HEK293 (cell line): ENCODE measurements around the gene PLEKHG4.

Source experiments
- CTCF ChIA-PET: fragments of 350-600 bp; formaldehyde crosslinking; extraction: SDS; loops from one replicate; lab custom pipeline; 2021; ENCODE audit warnings: antibody characterized with exemption; lab: Yijun Ruan, JAX
- POLR2A ChIA-PET: fragments of 300-600 bp; formaldehyde crosslinking; extraction: SDS; loops from one replicate; lab custom pipeline; 2020; ENCODE audit warnings: antibody characterized with exemption, inconsistent platforms; lab: Yijun Ruan, JAX
- H3K27ac ChIP-seq: fragments of 200-500 bp; sonication (Bioruptor generic); 2 replicates; pipeline ENCODE4 v1.5.1; 2014; ENCODE audit warnings: low read depth, low read length, control low read depth, inconsistent platforms; ENCODE audit errors: extremely low read depth
- H3K36me3 ChIP-seq, 2 experiments: fragments of 200-500 bp in 1 of 2; sonication (Bioruptor generic) in 1 of 2; 1 replicate in 1 of 2; 2 replicates in 1 of 2; pipeline ENCODE4 v1.5.1; 2014 to 2017; ENCODE audit warnings: inconsistent platforms in 2 of 2, low read length in 2 of 2; ENCODE audit not compliant: control insufficient read depth in 2 of 2, insufficient read depth in 1 of 2
- H3K4me1 ChIP-seq: fragments of 200-500 bp; sonication (Bioruptor generic); 2 replicates; pipeline ENCODE4 v1.5.1; 2014; ENCODE audit warnings: mild to moderate bottlenecking, low read length, inconsistent platforms; ENCODE audit not compliant: control insufficient read depth, insufficient read depth
- H3K4me3 ChIP-seq: 2 replicates; pipeline ENCODE4 v1.5.1; 2011; ENCODE audit warnings: low read depth, mild to moderate bottlenecking, control low read depth, low read length, moderate library complexity
- H3K9me3 ChIP-seq: fragments of 200-500 bp; sonication (Bioruptor generic); 2 replicates; pipeline ENCODE4 v1.5.1; 2014; ENCODE audit warnings: low read depth, low read length, inconsistent platforms; ENCODE audit not compliant: control insufficient read depth, insufficient read depth
- AEBP2 ChIP-seq: fragments of 450-650 bp; formaldehyde crosslinking; IDR thresholded peaks from 2 replicates; pipeline ENCODE4 v1.5.1; 2016; ENCODE audit warnings: missing biosample characterization, missing genetic modification characterization, borderline replicate concordance
- ATF2 ChIP-seq: fragments of 450-650 bp; formaldehyde crosslinking; IDR thresholded peaks from 2 replicates; pipeline ENCODE4 v1.5.1; 2016; ENCODE audit warnings: missing biosample characterization, missing genetic modification characterization, low read depth
- HOXD13 ChIP-seq: sonication (generic); formaldehyde crosslinking; IDR thresholded peaks from 2 replicates; pipeline ENCODE4 v1.8.0; 2022; ENCODE audit warnings: missing genetic modification reagents, borderline replicate concordance
- ZNF146 ChIP-seq: fragments of 450-650 bp; formaldehyde crosslinking; IDR thresholded peaks from 2 replicates; pipeline ENCODE4 v1.5.1; 2016; ENCODE audit warnings: missing biosample characterization, missing genetic modification characterization
- ZNF184 ChIP-seq: fragments of 450-650 bp; IDR thresholded peaks from 2 replicates; pipeline ENCODE4 v1.5.1; 2018; ENCODE audit warnings: missing biosample characterization, mild to moderate bottlenecking, missing genetic modification characterization
- ZNF24 ChIP-seq: fragments of 450-650 bp; formaldehyde crosslinking; IDR thresholded peaks from 2 replicates; pipeline ENCODE4 v1.5.1; 2016; ENCODE audit warnings: missing biosample characterization, missing genetic modification characterization
- ZNF335 ChIP-seq: fragments of 450-650 bp; formaldehyde crosslinking; conservative IDR thresholded peaks from 2 replicates; pipeline ENCODE4 v1.5.1; 2016; ENCODE audit warnings: missing biosample characterization, missing genetic modification characterization
- ZNF394 ChIP-seq: fragments of 450-650 bp; formaldehyde crosslinking; IDR thresholded peaks from 2 replicates; pipeline ENCODE4 v1.5.1; 2016; ENCODE audit warnings: missing biosample characterization, missing genetic modification characterization, mild to moderate bottlenecking, moderate library complexity, borderline replicate concordance
- ZNF398 ChIP-seq: fragments of 450-650 bp; formaldehyde crosslinking; IDR thresholded peaks from 2 replicates; pipeline ENCODE4 v1.5.1; 2017; ENCODE audit warnings: missing biosample characterization, missing genetic modification characterization
- ZNF449 ChIP-seq: fragments of 450-650 bp; formaldehyde crosslinking; IDR thresholded peaks from 2 replicates; pipeline ENCODE4 v1.5.1; 2017; ENCODE audit warnings: missing biosample characterization, mild to moderate bottlenecking, missing genetic modification characterization, moderate library complexity
- ZNF501 ChIP-seq: fragments of 450-650 bp; formaldehyde crosslinking; IDR thresholded peaks from 2 replicates; pipeline ENCODE4 v1.5.1; 2016; ENCODE audit warnings: missing biosample characterization, missing genetic modification characterization
- ZNF529 ChIP-seq: fragments of 450-650 bp; formaldehyde crosslinking; IDR thresholded peaks from 2 replicates; pipeline ENCODE4 v1.5.1; 2017; ENCODE audit warnings: missing genetic modification characterization, missing biosample characterization; ENCODE audit not compliant: insufficient replicate concordance
- ZNF645 ChIP-seq: fragments of 450-650 bp; formaldehyde crosslinking; IDR thresholded peaks from 2 replicates; pipeline ENCODE4; 2016; ENCODE audit warnings: missing biosample characterization, missing genetic modification characterization
- ZNF660 ChIP-seq: fragments of 450-650 bp; IDR thresholded peaks from 2 replicates; pipeline ENCODE4 v1.5.1; 2018; ENCODE audit warnings: missing biosample characterization, mild to moderate bottlenecking, missing genetic modification characterization
- ZNF704 ChIP-seq: fragments of 450-650 bp; formaldehyde crosslinking; IDR thresholded peaks from 2 replicates; pipeline ENCODE4 v1.5.1; 2016; ENCODE audit warnings: missing biosample characterization, missing genetic modification characterization
- ZNF777 ChIP-seq: fragments of 450-650 bp; formaldehyde crosslinking; IDR thresholded peaks from 2 replicates; pipeline ENCODE4 v1.5.1; 2017; ENCODE audit warnings: missing biosample characterization, missing genetic modification characterization, borderline replicate concordance
- ZNF843 ChIP-seq: fragments of 450-650 bp; formaldehyde crosslinking; IDR thresholded peaks from 2 replicates; pipeline ENCODE4 v1.5.1; 2016; ENCODE audit warnings: missing biosample characterization, missing genetic modification characterization
- TF ChIP-seq, protein P1 (sequence below): fragments of 450-650 bp; formaldehyde crosslinking; IDR thresholded peaks from 2 replicates; pipeline ENCODE4 v1.5.1; 2016; ENCODE audit warnings: missing biosample characterization, missing genetic modification characterization
- TF ChIP-seq, protein P2 (sequence below): fragments of 450-650 bp; formaldehyde crosslinking; IDR thresholded peaks from 2 replicates; pipeline ENCODE4 v1.5.1; 2016; ENCODE audit warnings: missing biosample characterization, missing genetic modification characterization

The PLEKHG4 gene

DNA sequence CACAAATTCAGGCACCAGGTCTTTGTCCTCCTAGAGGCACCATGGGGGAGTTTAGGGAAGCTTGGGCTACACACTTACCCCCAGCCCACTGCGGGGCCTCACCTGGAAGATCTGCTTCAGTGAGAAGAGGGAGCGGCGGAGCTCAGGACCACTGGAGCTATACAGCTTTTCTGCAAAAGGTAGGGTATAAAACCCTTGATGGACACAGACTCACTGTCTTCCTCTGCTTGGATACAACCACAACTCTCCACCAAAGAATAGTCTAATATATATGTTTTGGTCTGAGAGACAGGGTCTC is 41.1 kb upstream of the PLEKHG4 start (continued):
- TF ChIP-seq ZNF335 (tag by site-specific recombination) (no peak), ZNF184 (tag by site-specific recombination) (no peak), ZNF645 (no peak)

- H3K9me3 ChIP-seq = no peaks in the 10 kb centered on the region
- no peak overlapping the region for H3K4me3 ChIP-seq
- TF ChIP-seq ZNF660 = no peak
- no peak for TF ChIP-seq AEBP2
- no peak for TF ChIP-seq ZNF449 (tag by site-specific recombination)
- no peak for TF ChIP-seq ZNF394 (tag by site-specific recombination)
- TF ChIP-seq ZNF843 (tag by site-specific recombination) = no peak
- TF ChIP-seq ZNF184 (tag by site-specific recombination) = no peak
- TF ChIP-seq HOXD13 (CRISPR knock-in tag) = no peak
- no peak for TF ChIP-seq ZNF501
- no peak for TF ChIP-seq ATF2 (tag by site-specific recombination)
- TF ChIP-seq, protein P1, sequence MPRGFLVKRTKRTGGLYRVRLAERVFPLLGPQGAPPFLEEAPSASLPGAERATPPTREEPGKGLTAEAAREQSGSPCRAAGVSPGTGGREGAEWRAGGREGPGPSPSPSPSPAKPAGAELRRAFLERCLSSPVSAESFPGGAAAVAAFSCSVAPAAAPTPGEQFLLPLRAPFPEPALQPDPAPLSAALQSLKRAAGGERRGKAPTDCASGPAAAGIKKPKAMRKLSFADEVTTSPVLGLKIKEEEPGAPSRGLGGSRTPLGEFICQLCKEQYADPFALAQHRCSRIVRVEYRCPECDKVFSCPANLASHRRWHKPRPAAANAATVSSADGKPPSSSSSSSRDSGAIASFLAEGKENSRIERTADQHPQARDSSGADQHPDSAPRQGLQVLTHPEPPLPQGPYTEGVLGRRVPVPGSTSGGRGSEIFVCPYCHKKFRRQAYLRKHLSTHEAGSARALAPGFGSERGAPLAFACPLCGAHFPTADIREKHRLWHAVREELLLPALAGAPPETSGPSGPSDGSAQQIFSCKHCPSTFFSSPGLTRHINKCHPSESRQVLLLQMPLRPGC (tag by site-specific recombination) = no peak
- no peak for TF ChIP-seq ZNF777 (tag by site-specific recombination)
- TF ChIP-seq ZNF704 = no peak
- TF ChIP-seq ZNF24 (tag by site-specific recombination) = no peak
- TF ChIP-seq, protein P2, sequence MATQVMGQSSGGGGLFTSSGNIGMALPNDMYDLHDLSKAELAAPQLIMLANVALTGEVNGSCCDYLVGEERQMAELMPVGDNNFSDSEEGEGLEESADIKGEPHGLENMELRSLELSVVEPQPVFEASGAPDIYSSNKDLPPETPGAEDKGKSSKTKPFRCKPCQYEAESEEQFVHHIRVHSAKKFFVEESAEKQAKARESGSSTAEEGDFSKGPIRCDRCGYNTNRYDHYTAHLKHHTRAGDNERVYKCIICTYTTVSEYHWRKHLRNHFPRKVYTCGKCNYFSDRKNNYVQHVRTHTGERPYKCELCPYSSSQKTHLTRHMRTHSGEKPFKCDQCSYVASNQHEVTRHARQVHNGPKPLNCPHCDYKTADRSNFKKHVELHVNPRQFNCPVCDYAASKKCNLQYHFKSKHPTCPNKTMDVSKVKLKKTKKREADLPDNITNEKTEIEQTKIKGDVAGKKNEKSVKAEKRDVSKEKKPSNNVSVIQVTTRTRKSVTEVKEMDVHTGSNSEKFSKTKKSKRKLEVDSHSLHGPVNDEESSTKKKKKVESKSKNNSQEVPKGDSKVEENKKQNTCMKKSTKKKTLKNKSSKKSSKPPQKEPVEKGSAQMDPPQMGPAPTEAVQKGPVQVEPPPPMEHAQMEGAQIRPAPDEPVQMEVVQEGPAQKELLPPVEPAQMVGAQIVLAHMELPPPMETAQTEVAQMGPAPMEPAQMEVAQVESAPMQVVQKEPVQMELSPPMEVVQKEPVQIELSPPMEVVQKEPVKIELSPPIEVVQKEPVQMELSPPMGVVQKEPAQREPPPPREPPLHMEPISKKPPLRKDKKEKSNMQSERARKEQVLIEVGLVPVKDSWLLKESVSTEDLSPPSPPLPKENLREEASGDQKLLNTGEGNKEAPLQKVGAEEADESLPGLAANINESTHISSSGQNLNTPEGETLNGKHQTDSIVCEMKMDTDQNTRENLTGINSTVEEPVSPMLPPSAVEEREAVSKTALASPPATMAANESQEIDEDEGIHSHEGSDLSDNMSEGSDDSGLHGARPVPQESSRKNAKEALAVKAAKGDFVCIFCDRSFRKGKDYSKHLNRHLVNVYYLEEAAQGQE (tag by site-specific recombination) = no peak
- no peak for TF ChIP-seq ZNF529
- no peak for TF ChIP-seq ZNF146 (tag by site-specific recombination)
- no peak for TF ChIP-seq ZNF398 (tag by site-specific recombination)
- no peaks in the 10 kb centered on the region; the same call in 1 of the 2 replicates for H3K4me1 ChIP-seq
- H3K27ac ChIP-seq = no peak overlapping the region
- ChIA-PET CTCF (interaction anchor here (0.5 to 1.5 kb wide), 6 partner anchors 12 to 464 kb away, joined by 3 to 5 read pairs (median 4); partner anchors contain the start of genes NOL3 and TMEM208), POLR2A (interaction anchor here (1.9 to 4.0 kb wide), 2 partner anchors 11 to 12 kb away, joined by 6 to 25 read pairs; partner anchors contain the start of gene TMEM208)
- H3K36me3 ChIP-seq = peaks cover 4 to 60% of the 10 kb centered on the region in 2 experiments; a peak in 2 of 3 replicates
These were observed 40.4 kb upstream of the PLEKHG4 start for GRCh38 chr16:67238806-67239470.
